Panc1 (cell line): ENCODE data around the gene RAPGEF5. TPM values are rescaled to one million over a fixed set of nuclear protein-coding genes. Genes with fewer than 3 reads are reported as not detected.

ENCODE experiments used
- ATAC-seq: fragments of 200-7000 bp; cut with Tn5 transposase; 2 replicates; pipeline ENCODE4 v1.9.1; 2020; ENCODE audit warnings: mild to moderate bottlenecking, moderate library complexity
- BruUV-seq: library from RNA; stranded (reverse); fragments of 400-500 nt; replicated peaks from 2 replicates; lab custom pipeline; 2021; lab: Mats Ljungman, UMichigan
- CTCF ChIA-PET: fragments of 300-600 bp; sonication (Branson Sonifier 250); formaldehyde crosslinking; loops from one replicate; lab custom pipeline; 2022; ENCODE audit warnings: antibody characterized with exemption; lab: Charles Lee
- POLR2A ChIA-PET: fragments of 300-600 bp; sonication (Branson Sonifier 250); formaldehyde crosslinking; loops from one replicate; lab custom pipeline; 2022; ENCODE audit warnings: antibody characterized with exemption; lab: Charles Lee
- DNase-seq: peaks from one replicate; pipeline ENCODE4 v3.0.0-alpha.2; 2010; ENCODE audit warnings: low read depth, low spot score
- H3K27ac ChIP-seq: 2 replicates; pipeline ENCODE4 v1.5.1; 2011; ENCODE audit warnings: mild to moderate bottlenecking, low read length, inconsistent platforms
- H3K27me3 ChIP-seq: fragments of 200-500 bp; sonication (Bioruptor generic); 2 replicates; pipeline ENCODE4 v1.6.0; 2014; ENCODE audit warnings: low read length, inconsistent platforms; ENCODE audit not compliant: control insufficient read depth, insufficient read depth
- H3K36me3 ChIP-seq: fragments of 200-500 bp; sonication (Bioruptor generic); 2 replicates; pipeline ENCODE4 v1.5.1; 2014; ENCODE audit warnings: inconsistent platforms, mild to moderate bottlenecking, low read length, moderate library complexity; ENCODE audit not compliant: control insufficient read depth, insufficient read depth
- H3K4me1 ChIP-seq: 2 replicates; pipeline ENCODE4 v1.5.1; 2011; ENCODE audit warnings: inconsistent platforms, mild to moderate bottlenecking, low read length, moderate library complexity; ENCODE audit not compliant: control insufficient read depth, insufficient read depth
- H3K4me3 ChIP-seq, 2 experiments: 2 replicates each; pipeline ENCODE4 v1.5.1; 2011 to 2012; ENCODE audit warnings: low read depth in 2 of 2, low read length in 2 of 2, mild to moderate bottlenecking in 2 of 2, inconsistent platforms in 1 of 2, moderate library complexity in 1 of 2
- H3K9me3 ChIP-seq: fragments of 200-500 bp; sonication (Bioruptor generic); 2 replicates; pipeline ENCODE4 v1.5.1; 2014; ENCODE audit warnings: low read depth, mild to moderate bottlenecking, inconsistent platforms, low read length, moderate library complexity; ENCODE audit not compliant: control insufficient read depth, insufficient read depth
- CTCF ChIP-seq: fragments of 450-650 bp; IDR thresholded peaks from 2 replicates; pipeline ENCODE4 v1.5.1; 2017; ENCODE audit warnings: mild to moderate bottlenecking
- POLR2AphosphoS5 ChIP-seq: IDR thresholded peaks from 2 replicates; pipeline ENCODE4 v1.6.1; 2012; ENCODE audit warnings: mild to moderate bottlenecking, low read depth, low read length, moderate library complexity
- REST ChIP-seq, 2 experiments: IDR thresholded peaks; 2 replicates each; pipeline ENCODE4 v1.6.1; 2011 to 2012; ENCODE audit warnings: low read depth in 2 of 2, control low read depth in 1 of 2, low read length in 1 of 2, mild to moderate bottlenecking in 1 of 2, moderate library complexity in 1 of 2; ENCODE audit not compliant: insufficient read depth in 1 of 2
- SIN3A ChIP-seq: IDR thresholded peaks from 2 replicates; pipeline ENCODE4 v1.6.1; 2012; ENCODE audit warnings: low read depth, mild to moderate bottlenecking, low read length, moderate library complexity, borderline replicate concordance; ENCODE audit not compliant: insufficient read depth
- TCF7L2 ChIP-seq: IDR thresholded peaks from 2 replicates; pipeline ENCODE4 v1.6.1; 2011; ENCODE audit warnings: mild to moderate bottlenecking, low read depth, low read length, inconsistent platforms
- in situ Hi-C: cut with HindIII; loops from 2 replicates; pipeline ENCODE4 v1.10.0; 2016; ENCODE audit warnings: low sequenced_read_pairs, low pct_unique_long_range_greater_than_20kb
- intact Hi-C: fragments of 100-400 bp; cut with micrococcal nuclease; formaldehyde crosslinking; loops from one replicate; pipeline ENCODE4 v1.10.0; 2022; ENCODE audit not compliant: unreplicated experiment
- total RNA-seq: library from RNA; stranded (reverse); gene quantifications from one replicate; pipeline ENCODE4 v1.2.1, GENCODE V29; 2021; ENCODE audit not compliant: unreplicated experiment

Gene RAPGEF5
- total RNA-seq, 1 experiment from 2014 or later = 1.4 TPM

- BruUV-seq = no TSS peak
- Histone ChIP-seq H3K36me3 (no peaks in the 10 kb centered on the region), H3K9me3 (0 out of 2 replicates have a peak, but pooled peaks cover 3% of the 10 kb centered on the region), H3K4me3 (no peak overlapping the region), H3K27me3 (no peaks in the 10 kb centered on the region), H3K4me1 (no peaks in the 10 kb centered on the region), H3K27ac (no peak overlapping the region)
- POLR2A ChIA-PET = no interaction called here
- in situ Hi-C loops = no loop called here
- TF ChIP-seq TCF7L2 = no peak
- DNase-seq (no peak), ATAC-seq (no peak)
- intact Hi-C loops = no loop called here
- CTCF ChIA-PET = no interaction called here
Measured at GRCh38 chr7:22090512-22090911, 266.4 kb downstream of the RAPGEF5 start.

DNA sequence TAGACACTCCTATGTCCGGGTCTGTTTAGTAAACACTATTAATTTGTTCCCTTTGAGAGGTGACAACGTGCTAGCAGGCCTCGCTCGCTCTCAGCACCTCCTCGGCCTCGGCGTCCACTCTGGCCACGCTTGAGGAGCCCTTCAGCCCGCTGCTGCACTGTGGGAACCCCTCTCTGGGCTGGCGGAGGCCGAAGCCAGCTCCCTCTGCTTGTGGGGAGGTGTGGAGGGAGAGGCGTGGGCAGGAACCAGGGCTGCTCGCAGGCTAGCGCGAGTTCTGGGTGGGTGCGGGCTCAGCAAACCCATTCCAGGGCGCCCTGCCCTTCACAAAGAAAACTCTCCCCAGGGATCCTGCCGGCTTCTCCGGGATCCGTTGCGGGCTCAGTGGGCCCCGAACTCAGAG, 266.8 kb downstream of the RAPGEF5 start:
- Histone ChIP-seq H3K27ac (no peak overlapping the region), H3K9me3 (0 out of 2 replicates have a peak, but pooled peaks cover 3% of the 10 kb centered on the region), H3K4me1 (no peaks in the 10 kb centered on the region), H3K36me3 (no peaks in the 10 kb centered on the region), H3K27me3 (no peaks in the 10 kb centered on the region), H3K4me3 (no peak overlapping the region)
- in situ Hi-C loops = no loop called here
- no TSS peak for BruUV-seq
- DNase-seq = no peak
- ChIA-PET POLR2A (no interaction called here), CTCF (no interaction called here)
- TF ChIP-seq CTCF (no peak), REST (IDR thresholded peaks at IDR 0.05; ENCODE audit: insufficient read depth in 1 of 2, low read depth in 2 of 2, low read length in 1 of 2) (no peak), TCF7L2 (no peak), POLR2AphosphoS5 (no peak), SIN3A (no peak)
- no peak for ATAC-seq
- intact Hi-C loops = no loop called here

GRCh38 chr7:22088827-22089226, 268.1 kb downstream of the RAPGEF5 start:
- Histone ChIP-seq H3K4me3 (no peak overlapping the region), H3K27me3 (peaks cover 4% of the 10 kb centered on the region), H3K4me1 (peaks cover 1% of the 10 kb centered on the region), H3K27ac (no peak overlapping the region), H3K9me3 (0 out of 2 replicates have a peak, but pooled peaks cover 3% of the 10 kb centered on the region), H3K36me3 (no peaks in the 10 kb centered on the region)
- TF ChIP-seq REST (IDR thresholded peaks at IDR 0.05; ENCODE audit: insufficient read depth in 1 of 2, low read depth in 2 of 2, low read length in 1 of 2) (no peak), POLR2AphosphoS5 (no peak), SIN3A (no peak), CTCF (no peak), TCF7L2 (no peak)
- DNase-seq = no peak
- intact Hi-C loops = no loop called here
- no peak for ATAC-seq
- ChIA-PET POLR2A (no interaction called here), CTCF (interaction anchor here (0.6 kb wide), 1 partner anchor 1549 kb away, joined by 3 read pairs; no protein-coding TSS in a partner anchor)
- in situ Hi-C loops = no loop called here
- no TSS peak for BruUV-seq
